HG02884 (cell line): Measurements from ENCODE around the gene MYADML2.
A peak's percentile ranks its signal among the peaks of the same experiment; 100 is the strongest.
"Not testable (repeated sequence)": the region's sequence is repeated elsewhere in the genome, so short reads cannot be mapped to it uniquely, and the experiment has no call there.

Source experiments
- ATAC-seq: cut with Tn5 transposase; IDR thresholded peaks from one replicate; pipeline ENCODE4 v1.9.1; 2021; ENCODE audit warnings: mild to moderate bottlenecking, moderate library complexity; ENCODE audit not compliant: unreplicated experiment

Gene MYADML2

DNA sequence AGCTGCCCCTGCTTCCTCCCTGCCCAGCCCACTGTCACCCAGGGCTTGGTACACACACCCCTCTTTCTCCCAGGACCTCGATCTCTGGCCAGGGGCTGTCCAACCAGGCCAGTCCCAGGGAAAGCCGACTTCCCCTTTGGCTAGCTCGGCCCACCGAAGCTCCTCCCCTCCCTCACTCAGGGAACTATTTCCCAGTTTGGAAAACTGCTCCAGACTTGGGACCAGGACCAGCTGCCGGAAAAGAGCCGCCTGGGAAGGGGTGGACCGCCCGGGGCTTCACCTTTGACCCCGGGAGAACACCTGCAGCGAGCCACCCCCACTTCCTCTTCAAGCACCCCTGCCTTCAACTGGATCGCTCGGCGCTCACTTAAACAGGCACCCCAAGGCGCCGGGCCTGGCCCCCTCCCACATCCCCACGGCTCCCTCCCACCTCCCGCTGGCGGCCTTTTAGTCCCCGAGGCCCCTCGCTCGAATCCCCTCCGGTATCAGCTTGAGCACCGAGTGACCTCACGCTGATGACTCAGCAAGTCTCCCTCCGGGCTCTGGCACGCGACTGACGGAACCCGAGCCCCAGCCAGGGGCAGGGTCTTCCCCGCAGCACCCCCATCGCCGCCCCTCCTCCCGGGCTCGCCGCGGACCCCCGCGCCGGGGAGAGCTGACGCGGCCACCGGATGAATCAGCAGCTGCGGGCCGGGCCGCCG, 20.4 kb downstream of the MYADML2 start:
- ATAC-seq = peak; percentile 13

- no peak for ATAC-seq
These were observed 21.1 kb downstream of the MYADML2 start for GRCh38 chr17:81925860-81926450.

GRCh38 chr17:81924557-81925532, 22.2 kb downstream of the MYADML2 start:
- ATAC-seq = no peak

- ATAC-seq = no peak
These were observed 23.5 kb downstream of the MYADML2 start for GRCh38 chr17:81923302-81924260.

DNA sequence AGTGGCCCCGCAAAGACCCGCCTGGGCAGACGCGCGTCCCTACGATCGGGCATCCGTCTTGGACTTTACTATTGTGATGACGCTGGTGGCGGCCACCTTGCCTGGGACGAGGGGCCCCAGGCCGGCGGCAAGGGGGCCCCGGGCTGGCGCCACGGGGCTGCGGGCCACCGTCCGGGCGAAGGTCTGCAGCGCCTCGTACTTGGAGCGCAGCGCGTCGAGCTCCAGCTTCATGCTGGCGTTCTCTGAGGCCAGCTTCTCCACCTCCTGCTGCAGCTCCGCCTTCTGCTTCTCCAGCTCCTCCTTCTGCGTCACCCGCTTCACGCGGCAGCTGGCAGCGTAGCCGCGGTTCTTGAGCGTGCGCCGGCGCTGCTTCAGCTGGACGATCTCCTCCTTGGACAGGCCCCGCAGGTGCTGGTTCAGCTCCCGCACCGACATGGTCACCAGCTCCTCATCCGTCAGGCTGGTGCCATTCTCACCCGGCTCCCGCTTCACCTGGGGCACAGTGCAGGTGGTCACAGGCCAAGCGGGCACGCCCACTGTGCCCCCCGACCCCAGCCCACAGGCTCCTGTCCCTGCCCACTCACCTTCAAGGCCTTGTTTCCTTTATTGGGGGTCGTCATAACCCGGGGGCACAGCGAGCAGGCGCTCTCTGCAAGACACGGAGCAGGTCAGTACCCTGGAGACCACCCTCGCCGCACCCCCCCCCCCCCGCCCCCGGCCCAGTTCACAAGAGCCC, 24.3 kb downstream of the MYADML2 start:
- no peak for ATAC-seq

DNA sequence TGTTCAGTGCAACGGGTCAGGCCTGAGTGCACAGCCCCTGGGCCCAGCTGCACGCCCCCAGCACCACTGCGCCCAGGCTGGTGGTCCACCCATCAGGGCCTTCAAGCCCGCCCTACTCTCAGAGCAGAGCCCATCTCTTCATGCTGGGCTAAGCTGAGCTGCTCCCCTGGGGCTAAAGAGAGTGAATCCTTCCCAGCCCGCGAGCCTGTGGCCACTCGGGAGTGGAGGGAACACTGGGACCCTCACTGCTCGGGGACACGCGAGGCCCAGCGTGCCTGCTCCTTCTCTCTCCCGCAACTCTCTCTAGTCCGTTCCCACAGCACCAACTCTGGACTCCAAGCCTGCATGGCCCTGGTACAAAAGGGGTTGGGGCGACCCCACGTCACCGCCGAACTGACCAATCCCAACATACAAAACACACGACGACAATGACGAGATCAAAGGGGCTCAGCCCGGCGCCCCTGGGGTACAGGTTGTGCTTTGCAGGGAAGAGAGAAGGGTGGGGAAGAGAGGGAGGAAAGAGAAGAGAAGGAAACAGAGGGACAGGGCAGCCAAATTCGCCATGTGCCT, 25.0 kb downstream of the MYADML2 start:
- no peak for ATAC-seq

DNA sequence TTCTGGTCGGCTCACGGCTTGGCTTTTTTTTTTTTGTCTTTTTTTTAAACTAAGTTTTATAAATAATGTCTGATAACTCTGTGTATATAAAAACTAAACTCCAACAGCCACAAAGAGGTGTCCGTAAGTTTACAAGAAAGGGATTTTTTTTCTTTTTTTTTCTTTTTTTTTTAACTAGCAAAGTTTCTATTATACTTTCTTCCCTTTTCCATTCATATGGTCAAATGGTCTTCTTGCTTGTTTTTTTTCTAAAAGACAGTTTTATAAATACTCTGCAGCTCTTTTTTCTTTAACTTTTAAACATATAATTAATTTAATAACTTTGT, 25.5 kb downstream of the MYADML2 start:
- ATAC-seq = no peak

- no peak for ATAC-seq
These were observed 26.2 kb downstream of the MYADML2 start for GRCh38 chr17:81920612-81921536.

GRCh38 chr17:81918832-81919545, 28.0 kb downstream of the MYADML2 start:
- ATAC-seq = no peak

GRCh38 chr17:81918333-81918669, 28.7 kb downstream of the MYADML2 start:
- ATAC-seq = not testable (repeated sequence)

DNA sequence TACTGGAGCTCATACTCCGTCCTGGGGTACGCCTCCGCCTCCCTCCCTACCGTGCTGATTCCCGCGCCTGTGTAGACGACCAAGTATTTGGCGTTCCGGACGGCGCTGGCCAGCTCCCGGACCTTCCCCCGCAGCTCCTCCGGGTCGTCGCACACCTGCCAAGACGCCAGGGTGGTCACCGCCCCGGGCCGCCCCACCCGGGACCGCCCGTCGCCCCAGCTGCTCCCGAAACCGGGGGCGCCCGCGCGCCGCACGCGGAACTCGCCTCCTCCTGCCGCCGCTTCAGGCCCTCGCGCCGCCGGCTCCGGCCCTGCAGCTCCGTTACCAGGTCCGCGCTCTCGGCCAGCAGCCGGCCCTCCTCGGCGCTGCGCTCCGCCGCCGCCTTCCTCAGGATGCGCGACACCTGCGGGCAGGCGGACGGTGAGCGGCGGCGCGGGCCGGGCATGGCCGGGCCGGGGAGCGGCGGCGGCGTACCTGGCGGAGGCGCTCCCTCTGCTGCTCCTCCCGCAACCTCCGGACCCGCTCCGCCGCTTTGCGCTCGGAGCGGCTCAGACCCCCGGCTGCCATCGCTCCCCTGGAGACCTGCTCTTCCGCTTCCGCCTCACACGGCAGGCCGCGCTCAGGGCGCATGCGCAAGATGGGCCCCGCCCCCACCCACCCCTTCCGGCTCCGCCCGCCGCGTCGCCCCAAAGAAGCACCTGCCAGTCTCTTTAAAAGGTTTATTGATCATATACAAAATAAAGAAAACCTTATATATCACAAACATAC, 29.3 kb downstream of the MYADML2 start, which contains the start of gene SIRT7:
Gene SIRT7, minus strand, starts transcription at position 612 of the 768 bp plus-strand sequence. Its CDS starts 45 bp downstream, at position 567.
- ATAC-seq = no peak

- no peak for ATAC-seq
These were observed 30.6 kb downstream of the MYADML2 start for GRCh38 chr17:81916234-81917001.

GRCh38 chr17:81915331-81915730, 31.7 kb downstream of the MYADML2 start:
- ATAC-seq = no peak

DNA sequence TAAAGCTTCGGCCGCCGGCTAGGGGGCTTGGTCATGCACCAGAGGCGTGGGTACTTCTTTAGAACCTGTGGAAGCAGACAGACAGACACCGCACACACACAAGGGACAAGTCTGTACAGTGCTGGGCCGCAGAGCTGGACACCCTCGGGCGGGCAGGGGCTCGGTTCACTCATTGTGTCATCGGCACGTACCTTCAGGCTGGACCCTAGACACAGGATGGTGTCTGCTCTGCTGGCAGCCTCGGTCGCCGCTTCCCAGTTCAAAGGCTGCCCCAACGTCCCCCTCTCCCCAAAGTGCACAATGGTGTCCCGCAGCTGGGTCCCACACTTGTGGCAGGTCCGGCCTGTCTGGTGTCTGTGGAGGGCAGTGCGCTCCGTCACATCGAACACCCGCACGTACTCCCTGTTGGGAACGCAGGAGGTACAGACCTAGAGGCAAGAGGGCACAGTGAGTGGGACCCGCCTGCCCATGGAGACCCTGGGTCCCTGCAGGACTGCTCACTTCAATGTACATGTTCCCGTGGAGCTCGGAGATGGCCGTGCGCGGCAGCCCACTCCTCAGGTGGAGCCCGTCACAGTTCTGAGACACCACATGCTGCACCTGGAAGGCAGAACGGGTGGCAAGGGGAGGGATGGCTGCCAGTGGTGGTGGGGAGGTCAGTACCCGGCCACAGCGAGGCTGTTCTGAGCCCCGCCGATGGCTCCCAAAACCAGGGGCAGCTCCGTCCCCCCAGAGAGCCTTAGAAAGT, 32.8 kb downstream of the MYADML2 start:
- no peak for ATAC-seq

DNA sequence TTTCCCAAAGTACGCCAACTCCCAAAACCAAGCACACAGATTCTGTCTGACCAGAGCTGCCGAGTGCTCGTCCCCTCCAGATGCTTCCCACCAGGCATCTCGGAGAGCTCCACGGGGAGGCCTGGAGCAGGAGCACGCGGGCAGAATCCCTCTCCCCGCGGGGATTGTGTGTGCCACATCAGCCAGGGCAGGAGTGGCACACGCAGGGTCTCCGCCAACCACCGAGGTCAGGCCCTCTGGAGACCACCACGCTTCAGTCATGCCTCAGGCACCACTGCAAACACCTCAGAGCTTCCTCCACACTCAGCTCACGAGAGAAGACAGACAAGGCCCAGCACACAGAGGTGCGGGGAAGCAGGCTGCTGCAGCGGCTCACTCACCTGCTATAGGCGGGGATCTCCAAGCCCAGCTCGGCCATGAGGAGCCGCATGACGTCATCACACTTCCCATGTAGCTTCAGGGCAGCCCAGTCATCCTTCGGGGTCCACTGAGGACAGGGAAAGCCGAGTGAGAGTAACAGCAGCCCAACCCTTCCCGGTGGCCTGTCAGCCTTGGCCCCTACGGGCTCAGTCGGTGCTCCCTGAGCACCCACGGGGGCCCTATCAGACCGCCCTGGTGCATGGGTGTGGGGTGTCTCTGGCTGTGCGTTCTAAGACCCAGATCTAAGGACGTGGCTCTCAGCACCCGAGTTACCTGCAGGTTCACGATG, 33.5 kb downstream of the MYADML2 start:
- no peak for ATAC-seq
